PC-9 (cell line): ENCODE measurements around the gene MT1G. TPM values are rescaled to one million over a fixed set of nuclear protein-coding genes. Genes with fewer than 3 reads are reported as not detected.

Experiments
- BruUV-seq: library from RNA; stranded (reverse); fragments of 400-500 nt; replicated peaks from 2 replicates; lab custom pipeline; 2021; lab: Mats Ljungman, UMichigan
- CTCF ChIA-PET: fragments of 300-600 bp; sonication (Branson Sonifier 250); formaldehyde crosslinking; loops from one replicate; lab custom pipeline; 2022; ENCODE audit warnings: antibody characterized with exemption; lab: Charles Lee
- POLR2A ChIA-PET: fragments of 300-600 bp; sonication (Branson Sonifier 250); formaldehyde crosslinking; loops from one replicate; lab custom pipeline; 2022; ENCODE audit warnings: antibody characterized with exemption; ENCODE audit not compliant: unreplicated experiment; lab: Charles Lee
- DNase-seq, 2 experiments: peaks; one replicate each; pipeline versions ENCODE4 v3.0.0 to v3.0.0-alpha.2; 2015 to 2022; ENCODE audit warnings: mixed read lengths in 1 of 2
- H2AFZ ChIP-seq: fragments of 200-600 bp; sonication (generic); 2 replicates; pipeline ENCODE4 v1.8.1; 2017; ENCODE audit warnings: antibody characterized with exemption
- H3F3A ChIP-seq: fragments of 200-600 bp; sonication (generic); 2 replicates; pipeline ENCODE4 v1.8.1; 2017; ENCODE audit warnings: antibody characterized with exemption, mild to moderate bottlenecking, low read depth; ENCODE audit not compliant: insufficient read depth
- H3K27ac ChIP-seq: fragments of 200-600 bp; sonication (generic); 2 replicates; pipeline ENCODE4 v1.6.1; 2016; ENCODE audit warnings: mixed run types
- H3K27me3 ChIP-seq: fragments of 200-600 bp; sonication (generic); 2 replicates; pipeline ENCODE4 v1.6.1; 2016; ENCODE audit warnings: low read depth, mixed run types; ENCODE audit not compliant: insufficient read depth
- H3K36me3 ChIP-seq: fragments of 200-600 bp; sonication (generic); 2 replicates; pipeline ENCODE4 v1.6.1; 2016; ENCODE audit warnings: low read depth, mixed run types
- H3K4me1 ChIP-seq: fragments of 200-600 bp; sonication (generic); replicated peaks from 2 replicates; pipeline ENCODE4 v1.6.1; 2016; ENCODE audit warnings: mixed run types; ENCODE audit not compliant: insufficient read depth
- H3K4me2 ChIP-seq: fragments of 200-600 bp; sonication (generic); 2 replicates; pipeline ENCODE4 v1.6.1; 2017; ENCODE audit warnings: mixed run types
- H3K4me3 ChIP-seq: fragments of 200-600 bp; sonication (generic); 2 replicates; pipeline ENCODE4 v1.6.1; 2016; ENCODE audit warnings: mixed run types
- H3K79me2 ChIP-seq: fragments of 200-600 bp; sonication (generic); 2 replicates; pipeline ENCODE4 v1.6.1; 2017; ENCODE audit warnings: low read depth, mixed run types
- H3K9me2 ChIP-seq: fragments of 200-600 bp; sonication (generic); 2 replicates; pipeline ENCODE4 v1.8.1; 2017; ENCODE audit warnings: mild to moderate bottlenecking; ENCODE audit not compliant: insufficient read depth
- H3K9me3 ChIP-seq: fragments of 200-600 bp; sonication (generic); 2 replicates; pipeline ENCODE4 v1.8.1; 2016; ENCODE audit warnings: low read depth; ENCODE audit not compliant: insufficient read depth
- H4K20me1 ChIP-seq: fragments of 200-600 bp; sonication (generic); 2 replicates; pipeline ENCODE4 v1.8.1; 2017; ENCODE audit not compliant: insufficient read depth
- CTCF ChIP-seq: fragments of 200-600 bp; sonication (generic); conservative IDR thresholded peaks from 2 replicates; pipeline ENCODE4 v1.6.1; 2017; ENCODE audit warnings: mixed run types, antibody characterized with exemption, mild to moderate bottlenecking, moderate library complexity
- EZH2 ChIP-seq: fragments of 200-600 bp; sonication (generic); IDR thresholded peaks from 2 replicates; pipeline ENCODE4 v1.8.0; 2017; ENCODE audit warnings: antibody characterized with exemption, low read depth
- intact Hi-C: fragments of 100-400 bp; cut with micrococcal nuclease; formaldehyde crosslinking; loops from one replicate; pipeline ENCODE4 v1.10.0; 2022; ENCODE audit not compliant: unreplicated experiment
- total RNA-seq: library from RNA; stranded (reverse); gene quantifications from 2 replicates; pipeline ENCODE4 v1.2.3, GENCODE V29; 2021

MT1G gene
- total RNA-seq, 1 experiment from 2014 or later, result not detected

- Histone ChIP-seq H3K27ac (no peak overlapping the region), H4K20me1 (no peaks in the 10 kb centered on the region), H2AFZ (no peak overlapping the region), H3K79me2 (no peaks in the 10 kb centered on the region), H3K9me2 (no peaks in the 10 kb centered on the region), H3K4me1 (peaks cover 48% of the 10 kb centered on the region), H3K4me3 (no peak overlapping the region), H3K9me3 (no peaks in the 10 kb centered on the region), H3K4me2 (no peak overlapping the region), H3F3A (peaks cover 24% of the 10 kb centered on the region), H3K36me3 (no peaks in the 10 kb centered on the region), H3K27me3 (no peaks in the 10 kb centered on the region)
- DNase-seq, result no peak
- TF ChIP-seq CTCF (no peak), EZH2 (no peak)
- no TSS peak for BruUV-seq
- ChIA-PET POLR2A (no interaction called here), CTCF (interaction anchor here (0.6 kb wide), 1 partner anchor 59 kb away, joined by 11 read pairs; no protein-coding TSS in a partner anchor)
- intact Hi-C loops, result loop anchor here (5.0 kb wide), 1 partner anchor 41 kb away; the partner anchor contains the start of gene MT1X
These were observed 26.7 kb downstream of the MT1G start for GRCh38 chr16:56641166-56641565.

- no peak overlapping the region for H3K27ac ChIP-seq
- ChIA-PET CTCF (interaction anchor here (0.6 kb wide), 1 partner anchor 32 kb away, joined by 3 read pairs; the partner anchor contains the start of gene MT2A), POLR2A (no interaction called here)
- no peak overlapping the region for H3K4me3 ChIP-seq
- intact Hi-C loops, result loop anchor here (5.0 kb wide), 1 partner anchor 42 kb away; the partner anchor contains the start of gene MT1X
- TF ChIP-seq CTCF, result no peak
- no peak for TF ChIP-seq EZH2
- no peak overlapping the region for H2AFZ ChIP-seq
- peak in 1 of 2 experiments; percentile 80 for DNase-seq
- H3K4me1 ChIP-seq, result peaks cover 48% of the 10 kb centered on the region
- H3K27me3 ChIP-seq, result no peaks in the 10 kb centered on the region
- no TSS peak for BruUV-seq
- peaks cover 24% of the 10 kb centered on the region for H3F3A ChIP-seq
- no peaks in the 10 kb centered on the region for H3K9me3 ChIP-seq
- no peaks in the 10 kb centered on the region for H4K20me1 ChIP-seq
- no peaks in the 10 kb centered on the region for H3K36me3 ChIP-seq
- no peaks in the 10 kb centered on the region for H3K9me2 ChIP-seq
- no peaks in the 10 kb centered on the region for H3K79me2 ChIP-seq
- H3K4me2 ChIP-seq, result 0 out of 2 replicates have a peak overlapping the region, but pooled peaks have one; percentile 8
These were observed 27.8 kb downstream of the MT1G start for GRCh38 chr16:56640076-56640475.

- Histone ChIP-seq H3K4me2 (peak overlapping the region; percentile 11; the same call in 1 of the 2 replicates), H3K27me3 (no peaks in the 10 kb centered on the region), H3K79me2 (no peaks in the 10 kb centered on the region), H3K27ac (no peak overlapping the region), H3K9me3 (no peaks in the 10 kb centered on the region), H3K36me3 (no peaks in the 10 kb centered on the region), H3K4me3 (no peak overlapping the region), H4K20me1 (no peaks in the 10 kb centered on the region), H3K4me1 (peaks cover 47% of the 10 kb centered on the region), H3K9me2 (no peaks in the 10 kb centered on the region), H2AFZ (no peak overlapping the region), H3F3A (peaks cover 24% of the 10 kb centered on the region)
- no peak for DNase-seq
- intact Hi-C loops, result no loop called here
- ChIA-PET POLR2A (no interaction called here), CTCF (no interaction called here)
- no peak for TF ChIP-seq CTCF
- TF ChIP-seq EZH2, result no peak
- BruUV-seq, result TSS peak; percentile 84
These were observed 28.8 kb downstream of the MT1G start for GRCh38 chr16:56639045-56639444.
